Neural cell (in vitro differentiated cells): ENCODE data around the gene TEX28. TPM values are rescaled to one million over a fixed set of nuclear protein-coding genes. Genes with fewer than 3 reads are reported as not detected.

ENCODE experiments used
- H2AFZ ChIP-seq: fragments of 200-600, 300-800 bp; sonication (generic), shearing (Covaris generic); 2 replicates; pipeline ENCODE4 v1.6.0; 2014; ENCODE audit warnings: low read depth, mild to moderate bottlenecking, antibody characterized with exemption, low read length, moderate library complexity
- H3F3A ChIP-seq: fragments of 200-600 bp; shearing (Covaris generic); 2 replicates; pipeline ENCODE4 v1.6.1; 2016; ENCODE audit warnings: mild to moderate bottlenecking, moderate library complexity, mixed read lengths, antibody characterized with exemption, low read length; ENCODE audit not compliant: insufficient read depth, poor library complexity, severe bottlenecking
- H3K27ac ChIP-seq: fragments of 200-600, 300-800 bp; sonication (generic), shearing (Covaris generic); 2 replicates; pipeline ENCODE4 v1.5.1; 2014; ENCODE audit warnings: mild to moderate bottlenecking, low read length, moderate library complexity
- H3K27me3 ChIP-seq: fragments of 300-800, 200-600 bp; sonication (generic), shearing (Covaris generic); 2 replicates; pipeline ENCODE4 v1.6.0; 2014; ENCODE audit warnings: mild to moderate bottlenecking, low read depth, low read length, moderate library complexity; ENCODE audit not compliant: insufficient read depth
- H3K36me3 ChIP-seq: fragments of 300-800, 200-600 bp; sonication (generic), shearing (Covaris generic); 2 replicates; pipeline ENCODE4 v1.5.1; 2014; ENCODE audit warnings: mild to moderate bottlenecking, antibody characterized with exemption, low read length, moderate library complexity; ENCODE audit not compliant: insufficient read depth
- H3K4me2 ChIP-seq: fragments of 300-800, 200-600 bp; sonication (generic), shearing (Covaris generic); 2 replicates; pipeline ENCODE4 v1.6.0; 2014; ENCODE audit warnings: mild to moderate bottlenecking, low read length
- H3K4me3 ChIP-seq: fragments of 300-800, 200-600 bp; sonication (generic), shearing (Covaris generic); 2 replicates; pipeline ENCODE4 v1.5.1; 2014; ENCODE audit warnings: mild to moderate bottlenecking, low read length, moderate library complexity
- H3K79me2 ChIP-seq: fragments of 200-600 bp; shearing (Covaris generic); replicated peaks from 2 replicates; pipeline ENCODE4 v1.6.0; 2014; ENCODE audit warnings: mild to moderate bottlenecking, low read length, moderate library complexity; ENCODE audit not compliant: insufficient read depth
- H3K9ac ChIP-seq: fragments of 300-800, 200-600 bp; sonication (generic), shearing (Covaris generic); 2 replicates; pipeline ENCODE4 v1.6.1; 2016; ENCODE audit warnings: mild to moderate bottlenecking, low read length, mixed read lengths
- H3K9me2 ChIP-seq: fragments of 200-600 bp; shearing (Covaris generic); 2 replicates; pipeline ENCODE4 v1.6.1; 2016; ENCODE audit warnings: mild to moderate bottlenecking, low read length, mixed read lengths; ENCODE audit not compliant: insufficient read depth
- H3K9me3 ChIP-seq: fragments of 200-600, 300-800 bp; sonication (generic), shearing (Covaris generic); 2 replicates; pipeline ENCODE4 v1.6.1; 2016; ENCODE audit warnings: mild to moderate bottlenecking, mixed run types, low read length, moderate library complexity, mixed read lengths
- H4K20me1 ChIP-seq: fragments of 200-600 bp; shearing (Covaris generic); 2 replicates; pipeline ENCODE4 v1.6.1; 2016; ENCODE audit warnings: mild to moderate bottlenecking, mixed run types; ENCODE audit not compliant: insufficient read depth
- CTCF ChIP-seq: fragments of 450-650 bp; IDR thresholded peaks from 2 replicates; pipeline ENCODE4 v1.5.1; 2014; ENCODE audit warnings: antibody characterized with exemption, mild to moderate bottlenecking, moderate library complexity; ENCODE audit not compliant: poor library complexity, severe bottlenecking
- EP300 ChIP-seq: fragments of 450-650 bp; conservative IDR thresholded peaks from 2 replicates; pipeline ENCODE4 v1.6.1; 2014; ENCODE audit warnings: antibody characterized with exemption, mild to moderate bottlenecking, moderate library complexity; ENCODE audit not compliant: poor library complexity, severe bottlenecking
- EZH2 ChIP-seq: fragments of 200-600, 300-800 bp; shearing (Covaris generic), sonication (generic); IDR thresholded peaks from 2 replicates; pipeline ENCODE4 v1.6.1; 2014; ENCODE audit warnings: antibody characterized with exemption, low read length, borderline replicate concordance, mild to moderate bottlenecking; ENCODE audit not compliant: insufficient read depth, poor library complexity, severe bottlenecking
- MXI1 ChIP-seq: fragments of 450-650 bp; conservative IDR thresholded peaks from 2 replicates; pipeline ENCODE4 v1.6.1; 2014; ENCODE audit warnings: antibody characterized with exemption, mild to moderate bottlenecking; ENCODE audit not compliant: poor library complexity, severe bottlenecking
- POLR2AphosphoS5 ChIP-seq: IDR thresholded peaks from 2 replicates; pipeline ENCODE4 v1.6.1; 2012
- RAD21 ChIP-seq: fragments of 450-650 bp; conservative IDR thresholded peaks from 2 replicates; pipeline ENCODE4 v1.6.1; 2014; ENCODE audit warnings: antibody characterized with exemption, mild to moderate bottlenecking, moderate library complexity
- SMC3 ChIP-seq: fragments of 450-650 bp; conservative IDR thresholded peaks from 2 replicates; pipeline ENCODE4 v1.6.1; 2014; ENCODE audit warnings: antibody characterized with exemption, mild to moderate bottlenecking, moderate library complexity; ENCODE audit not compliant: poor library complexity
- TAF1 ChIP-seq: IDR thresholded peaks from 2 replicates; pipeline ENCODE4 v1.6.1; 2012; ENCODE audit warnings: low read depth
- polyA plus RNA-seq: library from polyadenylated mRNA; depleted of rRNA; stranded (reverse); fragments of >200 nt; gene quantifications from 2 replicates; pipeline ENCODE4 v1.2.3, GENCODE V29; 2014
- TF ChIP-seq, protein P1 (sequence below): IDR thresholded peaks from 2 replicates; pipeline ENCODE4 v1.6.1; 2012; ENCODE audit warnings: borderline replicate concordance

The TEX28 gene
- polyA plus RNA-seq, 1 donor from 2014 or later, result not detected

DNA sequence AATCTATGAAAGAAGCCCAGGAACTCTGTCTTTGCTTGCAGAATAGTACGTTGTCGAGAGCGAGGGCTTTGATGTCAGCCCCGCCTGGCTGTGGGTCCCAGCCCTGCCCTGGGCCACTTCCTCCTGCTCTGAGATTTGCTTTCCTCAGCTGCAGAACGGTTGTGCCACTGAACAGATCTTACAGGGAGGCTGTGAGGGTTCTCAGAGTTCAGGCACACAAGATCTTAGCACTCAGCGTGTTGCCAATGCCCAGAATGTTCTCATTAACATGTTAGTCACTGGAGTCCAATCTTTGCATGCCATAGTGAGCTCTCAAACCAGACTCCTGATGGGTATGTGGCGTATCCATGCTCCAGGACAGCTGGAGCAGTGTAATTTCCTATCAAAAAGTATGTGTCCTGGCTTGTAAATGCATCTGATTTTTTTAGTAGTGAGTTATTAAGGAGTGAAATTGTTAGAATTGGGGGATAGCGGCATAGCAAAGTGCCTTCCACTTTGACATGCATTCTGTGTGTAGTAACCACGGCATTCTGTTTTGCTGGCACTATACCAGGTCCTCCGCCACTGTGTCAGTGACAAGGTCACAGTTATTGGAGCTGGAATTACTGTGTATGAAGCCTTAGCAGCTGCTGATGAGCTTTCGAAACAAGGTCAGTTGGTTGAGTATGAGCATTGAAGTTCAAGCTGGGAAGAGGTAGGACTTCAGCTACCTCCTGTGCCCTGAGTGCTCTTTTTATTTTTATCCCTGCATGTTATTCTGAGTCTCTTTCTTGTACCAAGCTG, 32.3 kb upstream of the TEX28 start:
- no peak overlapping the region for H3K4me2 ChIP-seq
- TF ChIP-seq SMC3 (no peak), TAF1 (no peak), POLR2AphosphoS5 (no peak), MXI1 (no peak), EZH2 (no peak), CTCF (no peak), RAD21 (no peak), EP300 (no peak)
- TF ChIP-seq, protein P1, sequence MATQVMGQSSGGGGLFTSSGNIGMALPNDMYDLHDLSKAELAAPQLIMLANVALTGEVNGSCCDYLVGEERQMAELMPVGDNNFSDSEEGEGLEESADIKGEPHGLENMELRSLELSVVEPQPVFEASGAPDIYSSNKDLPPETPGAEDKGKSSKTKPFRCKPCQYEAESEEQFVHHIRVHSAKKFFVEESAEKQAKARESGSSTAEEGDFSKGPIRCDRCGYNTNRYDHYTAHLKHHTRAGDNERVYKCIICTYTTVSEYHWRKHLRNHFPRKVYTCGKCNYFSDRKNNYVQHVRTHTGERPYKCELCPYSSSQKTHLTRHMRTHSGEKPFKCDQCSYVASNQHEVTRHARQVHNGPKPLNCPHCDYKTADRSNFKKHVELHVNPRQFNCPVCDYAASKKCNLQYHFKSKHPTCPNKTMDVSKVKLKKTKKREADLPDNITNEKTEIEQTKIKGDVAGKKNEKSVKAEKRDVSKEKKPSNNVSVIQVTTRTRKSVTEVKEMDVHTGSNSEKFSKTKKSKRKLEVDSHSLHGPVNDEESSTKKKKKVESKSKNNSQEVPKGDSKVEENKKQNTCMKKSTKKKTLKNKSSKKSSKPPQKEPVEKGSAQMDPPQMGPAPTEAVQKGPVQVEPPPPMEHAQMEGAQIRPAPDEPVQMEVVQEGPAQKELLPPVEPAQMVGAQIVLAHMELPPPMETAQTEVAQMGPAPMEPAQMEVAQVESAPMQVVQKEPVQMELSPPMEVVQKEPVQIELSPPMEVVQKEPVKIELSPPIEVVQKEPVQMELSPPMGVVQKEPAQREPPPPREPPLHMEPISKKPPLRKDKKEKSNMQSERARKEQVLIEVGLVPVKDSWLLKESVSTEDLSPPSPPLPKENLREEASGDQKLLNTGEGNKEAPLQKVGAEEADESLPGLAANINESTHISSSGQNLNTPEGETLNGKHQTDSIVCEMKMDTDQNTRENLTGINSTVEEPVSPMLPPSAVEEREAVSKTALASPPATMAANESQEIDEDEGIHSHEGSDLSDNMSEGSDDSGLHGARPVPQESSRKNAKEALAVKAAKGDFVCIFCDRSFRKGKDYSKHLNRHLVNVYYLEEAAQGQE, result no peak

GRCh38 chrX:154325541-154325940, 30.6 kb upstream of the TEX28 start:
- H3K9me2 ChIP-seq, result no peaks in the 10 kb centered on the region
- H3K9me3 ChIP-seq, result no peaks in the 10 kb centered on the region
- no peak overlapping the region for H3K4me3 ChIP-seq
- no peaks in the 10 kb centered on the region for H3K79me2 ChIP-seq
- H2AFZ ChIP-seq, result no peak overlapping the region
- no peaks in the 10 kb centered on the region for H3K36me3 ChIP-seq
- no peak overlapping the region for H3K27ac ChIP-seq
- H3F3A ChIP-seq, result no peaks in the 10 kb centered on the region
- no peak overlapping the region for H3K4me2 ChIP-seq
- no peak for TF ChIP-seq EZH2
- no peak for TF ChIP-seq SMC3
- no peak for TF ChIP-seq RAD21
- no peak for TF ChIP-seq POLR2AphosphoS5
- no peak overlapping the region for H3K9ac ChIP-seq
- no peaks in the 10 kb centered on the region for H3K27me3 ChIP-seq
- H4K20me1 ChIP-seq, result no peaks in the 10 kb centered on the region

More for the DNA sequence above, 32.3 kb upstream of the TEX28 start:
- H3K9me2 ChIP-seq, result no peaks in the 10 kb centered on the region
- H3K27me3 ChIP-seq, result no peaks in the 10 kb centered on the region
- H3F3A ChIP-seq, result no peaks in the 10 kb centered on the region
- H4K20me1 ChIP-seq, result no peaks in the 10 kb centered on the region
- no peak overlapping the region for H3K27ac ChIP-seq
- no peaks in the 10 kb centered on the region for H3K36me3 ChIP-seq
- no peak overlapping the region for H2AFZ ChIP-seq
- H3K9ac ChIP-seq, result no peak overlapping the region
- no peak overlapping the region for H3K4me3 ChIP-seq
- no peaks in the 10 kb centered on the region for H3K9me3 ChIP-seq
- no peaks in the 10 kb centered on the region for H3K79me2 ChIP-seq
